Type B pancreatic cell (in vitro differentiated cells): ENCODE measurements around the gene GSKIP. TPM values are rescaled to one million over a fixed set of nuclear protein-coding genes. Genes with fewer than 3 reads are reported as not detected.
"Not testable (repeated sequence)": the region's sequence is repeated elsewhere in the genome, so short reads cannot be mapped to it uniquely, and the experiment has no call there.

Source experiments
- DNase-seq: peaks from one replicate; pipeline ENCODE4 v3.0.0; 2021; ENCODE audit warnings: mixed read lengths; ENCODE audit not compliant: unreplicated experiment; ENCODE audit errors: extremely low spot score
- H3K27ac Mint-ChIP-seq: 2 replicates; pipeline ENCODE4 v1.8.0; 2021; ENCODE audit warnings: mild to moderate bottlenecking, mixed read lengths
- H3K27me3 Mint-ChIP-seq: 2 replicates; pipeline ENCODE4 v1.8.0; 2021; ENCODE audit warnings: mixed read lengths
- H3K36me3 Mint-ChIP-seq: 2 replicates; pipeline ENCODE4 v1.8.0; 2021; ENCODE audit warnings: mixed read lengths
- H3K4me1 Mint-ChIP-seq: one replicate; pipeline ENCODE4 v1.8.0; 2021; ENCODE audit warnings: mixed read lengths; ENCODE audit not compliant: unreplicated experiment
- H3K4me3 Mint-ChIP-seq: 2 replicates; pipeline ENCODE4 v1.8.0; 2021; ENCODE audit warnings: mild to moderate bottlenecking, mixed read lengths
- H3K9me3 Mint-ChIP-seq: 2 replicates; pipeline ENCODE4 v1.8.0; 2021; ENCODE audit warnings: mixed read lengths
- total RNA-seq: library from RNA; stranded (reverse); gene quantifications from 2 replicates; pipeline ENCODE4 v1.2.1, GENCODE V29; 2021; ENCODE audit warnings: low replicate concordance
- TF ChIP-seq, protein P1 (sequence below): fragments of 200-600 bp; sonication (generic); conservative IDR thresholded peaks from 2 replicates; pipeline ENCODE4 v1.5.0; 2021; ENCODE audit warnings: antibody characterized with exemption, mild to moderate bottlenecking

The GSKIP gene
- total RNA-seq, 1 donor from 2014 or later = 21.3 TPM

DNA sequence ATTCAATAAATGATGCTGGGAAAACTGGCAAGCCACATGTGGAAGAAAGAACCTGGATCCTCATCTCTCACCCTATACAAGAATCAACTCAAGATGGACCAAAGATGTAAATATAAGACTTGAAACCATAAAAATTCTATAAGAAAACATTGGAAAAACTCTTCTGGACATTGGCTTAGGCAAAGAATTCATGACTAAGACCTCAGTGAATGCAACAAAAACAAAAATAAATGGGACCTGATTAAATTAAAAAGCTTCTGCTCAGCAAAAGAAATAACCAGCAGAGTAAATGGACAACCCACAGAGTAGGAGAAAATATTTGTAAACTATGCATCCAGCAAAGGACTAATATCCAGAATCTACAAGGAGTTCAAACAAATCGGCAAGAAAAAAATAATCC lies 24.8 kb upstream of the GSKIP start:
- H3K27me3 Mint-ChIP-seq = no peaks in the 10 kb centered on the region

DNA sequence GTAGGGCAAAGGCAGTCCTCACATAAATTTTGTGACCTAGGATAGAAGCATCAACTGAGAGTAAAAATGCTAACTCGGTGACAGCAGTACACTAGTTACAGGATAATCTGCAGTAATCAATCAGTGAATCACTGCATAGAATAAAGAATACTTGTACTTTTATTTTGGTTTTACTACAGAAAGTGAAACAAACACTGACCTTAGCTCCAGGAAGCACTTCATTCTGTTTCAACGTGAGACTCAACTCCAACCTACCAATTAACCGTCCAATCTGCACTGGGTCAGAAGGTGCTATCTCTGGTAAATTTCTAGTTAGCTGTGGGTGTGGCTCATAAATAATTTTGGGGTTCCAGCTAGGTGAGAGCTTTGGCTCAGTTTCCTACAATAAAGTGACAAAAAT lies 22.0 kb upstream of the GSKIP start:
- H3K4me1 Mint-ChIP-seq = no peaks in the 10 kb centered on the region
- H3K36me3 Mint-ChIP-seq = peaks cover 30% of the 10 kb centered on the region
- H3K9me3 Mint-ChIP-seq = peaks cover 4% of the 10 kb centered on the region
- DNase-seq = no peak
- H3K4me3 Mint-ChIP-seq = no peak overlapping the region
- TF ChIP-seq, protein P1, sequence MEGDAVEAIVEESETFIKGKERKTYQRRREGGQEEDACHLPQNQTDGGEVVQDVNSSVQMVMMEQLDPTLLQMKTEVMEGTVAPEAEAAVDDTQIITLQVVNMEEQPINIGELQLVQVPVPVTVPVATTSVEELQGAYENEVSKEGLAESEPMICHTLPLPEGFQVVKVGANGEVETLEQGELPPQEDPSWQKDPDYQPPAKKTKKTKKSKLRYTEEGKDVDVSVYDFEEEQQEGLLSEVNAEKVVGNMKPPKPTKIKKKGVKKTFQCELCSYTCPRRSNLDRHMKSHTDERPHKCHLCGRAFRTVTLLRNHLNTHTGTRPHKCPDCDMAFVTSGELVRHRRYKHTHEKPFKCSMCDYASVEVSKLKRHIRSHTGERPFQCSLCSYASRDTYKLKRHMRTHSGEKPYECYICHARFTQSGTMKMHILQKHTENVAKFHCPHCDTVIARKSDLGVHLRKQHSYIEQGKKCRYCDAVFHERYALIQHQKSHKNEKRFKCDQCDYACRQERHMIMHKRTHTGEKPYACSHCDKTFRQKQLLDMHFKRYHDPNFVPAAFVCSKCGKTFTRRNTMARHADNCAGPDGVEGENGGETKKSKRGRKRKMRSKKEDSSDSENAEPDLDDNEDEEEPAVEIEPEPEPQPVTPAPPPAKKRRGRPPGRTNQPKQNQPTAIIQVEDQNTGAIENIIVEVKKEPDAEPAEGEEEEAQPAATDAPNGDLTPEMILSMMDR = no peak
- H3K27ac Mint-ChIP-seq = no peak overlapping the region
- H3K27me3 Mint-ChIP-seq = no peaks in the 10 kb centered on the region

More for the DNA sequence above, 24.8 kb upstream of the GSKIP start:
- Mint-ChIP-seq H3K4me3 (no peak overlapping the region), H3K27ac (no peak overlapping the region), H3K4me1 (no peaks in the 10 kb centered on the region), H3K9me3 (peaks cover 4% of the 10 kb centered on the region), H3K36me3 (peaks cover 33% of the 10 kb centered on the region)
- TF ChIP-seq, protein P1 = no peak
- DNase-seq = no peak

DNA sequence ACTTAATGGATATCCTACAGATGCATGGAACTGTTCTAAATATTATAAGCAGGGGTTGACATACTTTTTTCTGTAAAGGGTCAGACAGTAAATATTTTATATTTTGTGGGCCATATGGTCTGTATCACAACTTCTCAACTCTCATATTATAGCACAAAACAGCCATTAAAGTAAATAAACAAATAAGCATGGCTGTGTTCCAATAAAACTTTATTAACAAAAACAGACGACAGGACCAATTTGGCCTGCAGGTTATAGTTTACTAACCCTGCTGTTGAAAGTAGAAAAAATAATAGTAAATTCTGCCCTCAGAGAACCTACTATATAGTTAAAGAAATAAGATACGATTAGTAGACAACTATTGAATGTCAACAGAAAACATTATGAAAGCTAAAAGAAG lies 17.7 kb upstream of the GSKIP start:
- no peaks in the 10 kb centered on the region for H3K4me1 Mint-ChIP-seq
- H3K9me3 Mint-ChIP-seq = no peaks in the 10 kb centered on the region
- DNase-seq = no peak
- peaks cover 4% of the 10 kb centered on the region for H3K36me3 Mint-ChIP-seq
- H3K27ac Mint-ChIP-seq = no peak overlapping the region
- TF ChIP-seq, protein P1 = no peak
- no peaks in the 10 kb centered on the region for H3K27me3 Mint-ChIP-seq
- no peak overlapping the region for H3K4me3 Mint-ChIP-seq

DNA sequence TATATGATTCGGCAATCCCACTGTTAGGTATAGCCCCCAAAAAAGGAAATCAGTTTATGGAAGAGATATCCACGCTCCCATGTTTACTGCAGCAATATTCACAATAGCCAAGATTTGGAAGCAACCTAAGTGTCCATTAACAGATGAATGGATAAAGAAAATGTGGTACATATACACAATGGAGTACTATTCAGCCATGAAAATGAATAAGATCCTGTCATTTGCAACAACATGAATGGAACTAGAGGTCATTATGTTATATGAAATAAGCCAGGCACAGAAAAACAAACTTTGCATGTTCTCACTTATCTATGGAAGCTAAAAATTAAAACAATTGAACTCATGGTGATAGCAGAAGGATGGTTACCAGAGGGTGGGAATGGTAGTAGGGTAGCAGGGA lies 15.4 kb upstream of the GSKIP start:
- not testable (repeated sequence) for DNase-seq, H3K9me3 Mint-ChIP-seq, H3K27me3 Mint-ChIP-seq, H3K4me1 Mint-ChIP-seq, H3K27ac Mint-ChIP-seq, H3K4me3 Mint-ChIP-seq, H3K36me3 Mint-ChIP-seq

DNA sequence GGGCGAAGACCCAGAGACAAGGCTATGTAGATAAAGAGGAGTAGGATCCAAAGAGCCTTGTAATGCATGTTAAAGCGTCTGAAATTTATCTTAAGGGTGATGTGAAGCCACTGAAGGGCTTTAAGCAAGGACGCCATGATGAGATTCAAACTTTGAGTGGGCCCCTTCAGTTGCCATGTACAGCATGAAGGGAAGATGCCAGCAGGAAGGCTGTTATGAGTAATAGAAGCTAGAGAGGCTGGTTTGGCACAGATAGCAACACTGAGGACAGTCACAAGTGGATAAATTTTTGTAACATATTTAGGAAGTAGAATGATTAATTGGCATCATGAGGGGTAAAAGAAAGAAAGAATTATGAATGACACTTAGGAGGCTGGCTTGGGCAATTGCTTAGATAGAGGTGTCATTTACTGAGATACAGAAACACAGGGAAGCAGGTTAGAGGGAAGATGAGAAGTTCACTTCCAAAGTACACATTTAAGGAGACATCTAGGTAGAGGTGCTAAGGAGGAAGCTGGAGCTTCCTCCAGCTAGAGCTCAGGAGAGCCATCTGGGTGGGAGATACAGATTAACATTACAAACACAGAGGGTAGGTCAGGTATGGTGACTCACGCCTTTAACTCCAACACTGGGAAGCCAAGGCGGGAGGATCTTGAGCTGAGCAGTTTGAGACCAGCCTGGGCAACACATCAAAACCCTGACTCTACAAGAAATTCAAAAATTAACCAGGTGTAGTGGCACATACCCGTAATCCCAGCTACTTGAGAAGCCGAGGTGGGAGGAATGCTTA lies 13.8 kb upstream of the GSKIP start:
- Mint-ChIP-seq H3K4me3 (no peak overlapping the region), H3K9me3 (no peaks in the 10 kb centered on the region), H3K4me1 (no peaks in the 10 kb centered on the region), H3K36me3 (no peaks in the 10 kb centered on the region), H3K27ac (no peak overlapping the region), H3K27me3 (no peaks in the 10 kb centered on the region)
- TF ChIP-seq, protein P1 = no peak
- no peak for DNase-seq

DNA sequence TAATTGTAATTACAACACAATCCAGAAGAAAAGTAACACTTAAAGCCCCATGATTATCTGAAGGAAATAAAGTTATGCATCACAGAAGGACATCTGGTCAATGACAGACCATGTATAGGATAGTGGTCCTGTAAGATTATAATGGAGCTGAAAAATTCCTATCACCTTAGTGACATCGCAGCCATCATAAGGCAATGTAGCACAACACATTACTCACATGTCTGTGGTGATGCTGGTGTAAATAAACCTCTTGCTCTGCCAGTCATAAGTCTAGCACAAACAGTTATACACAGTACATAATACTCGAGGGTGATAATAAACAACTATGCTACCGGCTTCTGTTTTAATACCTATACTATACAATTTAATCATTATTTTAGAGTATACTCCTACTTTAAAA lies 11.3 kb upstream of the GSKIP start:
- no peaks in the 10 kb centered on the region for H3K9me3 Mint-ChIP-seq
- no peak overlapping the region for H3K27ac Mint-ChIP-seq
- no peaks in the 10 kb centered on the region for H3K27me3 Mint-ChIP-seq
- no peak for DNase-seq
- H3K36me3 Mint-ChIP-seq = peaks cover under 1% of the 10 kb centered on the region
- H3K4me3 Mint-ChIP-seq = no peak overlapping the region
- TF ChIP-seq, protein P1 = no peak
- H3K4me1 Mint-ChIP-seq = peaks cover 2% of the 10 kb centered on the region
